ENCODE data around the gene SEH1L. TPM values are rescaled to one million over a fixed set of nuclear protein-coding genes. Genes with fewer than 3 reads are reported as not detected.
"Not testable (repeated sequence)": the region's sequence is repeated elsewhere in the genome, so short reads cannot be mapped to it uniquely, and the experiment has no call there.

The SEH1L gene
- total RNA-seq, 1 donor from 2014 or later = 21.0 TPM

DNA sequence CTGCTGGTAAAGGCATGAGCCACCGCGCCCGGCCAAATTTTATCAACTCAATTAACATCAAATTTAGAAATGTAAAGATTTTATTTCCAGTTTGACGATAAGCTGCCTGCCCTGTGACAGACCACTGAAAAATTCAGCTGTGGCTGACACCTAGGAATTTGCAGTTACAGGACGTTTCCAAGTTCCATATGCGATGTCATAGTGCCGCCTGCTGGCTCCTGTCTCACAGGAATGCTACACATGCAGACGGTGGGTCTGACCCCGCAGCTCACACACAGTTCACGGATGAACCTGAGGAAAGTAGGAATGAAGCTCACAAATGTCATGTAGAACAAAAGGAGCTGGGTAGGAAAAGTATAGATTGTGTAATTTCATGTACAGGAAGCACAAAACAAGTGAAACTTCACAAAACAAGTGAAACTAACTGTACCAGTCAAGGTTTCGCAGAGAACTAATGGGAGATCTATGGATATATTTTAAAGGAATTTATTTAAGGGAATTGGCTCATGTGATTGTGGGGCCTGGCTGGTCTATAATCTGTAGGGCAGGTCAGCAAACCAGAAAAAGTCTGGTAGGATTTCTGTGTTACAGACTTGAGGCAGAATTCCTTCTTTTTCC is 13.2 kb upstream of the SEH1L start:
- peak; percentile 90 for DNase-seq (ENCODE audit: low spot score)
- intact Hi-C loops (cut with DNase I) = loop anchor here (1.0 to 5.0 kb wide), 2 partner anchors 192 to 207 kb away; no protein-coding TSS in a partner anchor

- intact Hi-C loops (cut with DNase I) = no loop called here
- DNase-seq (ENCODE audit: low spot score) = no peak
Observed at GRCh38 chr18:12939162-12939561, 8.6 kb upstream of the SEH1L start.

DNA sequence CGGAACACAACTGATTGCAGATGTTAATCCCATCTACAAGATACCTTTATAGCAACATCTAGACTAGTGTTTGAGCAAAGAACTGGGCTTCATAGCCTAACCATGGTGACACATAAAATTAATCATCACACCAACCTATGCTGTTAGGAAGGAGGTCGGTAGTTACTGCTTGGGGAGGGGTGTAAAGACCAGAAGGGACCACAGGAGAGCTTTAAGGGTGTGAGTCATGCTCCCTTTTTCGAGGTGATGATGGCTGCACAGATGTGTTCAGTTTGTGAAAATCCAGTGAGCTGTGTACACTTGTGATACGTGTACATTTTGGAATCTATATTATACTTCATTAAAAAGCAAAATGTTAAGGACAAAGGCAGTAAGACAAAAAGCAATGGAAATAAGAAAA is 4.6 kb upstream of the SEH1L start:
- DNase-seq (ENCODE audit: low spot score) = no peak
- intact Hi-C loops (cut with DNase I) = loop anchor here (10.0 kb wide), 1 partner anchor 638 kb away; the partner anchor contains the start of gene TUBB6

GRCh38 chr18:12944709-12945108 is 3.1 kb upstream of the SEH1L start:
- intact Hi-C loops (cut with DNase I) = loop anchor here (5.0 to 10.0 kb wide), 2 partner anchors 62 to 640 kb away; partner anchors contain the start of genes PTPN2 and TUBB6
- no peak for DNase-seq (ENCODE audit: low spot score)

GRCh38 chr18:12946549-12947284 is 1.1 kb upstream of the SEH1L start:
- intact Hi-C loops (cut with DNase I) = loop anchor here (2.0 to 10.0 kb wide), 3 partner anchors 64 to 642 kb away; partner anchors contain the start of genes AFG3L2, PTPN2 and TUBB6
- DNase-seq (ENCODE audit: low spot score) = peak; percentile 80

DNA sequence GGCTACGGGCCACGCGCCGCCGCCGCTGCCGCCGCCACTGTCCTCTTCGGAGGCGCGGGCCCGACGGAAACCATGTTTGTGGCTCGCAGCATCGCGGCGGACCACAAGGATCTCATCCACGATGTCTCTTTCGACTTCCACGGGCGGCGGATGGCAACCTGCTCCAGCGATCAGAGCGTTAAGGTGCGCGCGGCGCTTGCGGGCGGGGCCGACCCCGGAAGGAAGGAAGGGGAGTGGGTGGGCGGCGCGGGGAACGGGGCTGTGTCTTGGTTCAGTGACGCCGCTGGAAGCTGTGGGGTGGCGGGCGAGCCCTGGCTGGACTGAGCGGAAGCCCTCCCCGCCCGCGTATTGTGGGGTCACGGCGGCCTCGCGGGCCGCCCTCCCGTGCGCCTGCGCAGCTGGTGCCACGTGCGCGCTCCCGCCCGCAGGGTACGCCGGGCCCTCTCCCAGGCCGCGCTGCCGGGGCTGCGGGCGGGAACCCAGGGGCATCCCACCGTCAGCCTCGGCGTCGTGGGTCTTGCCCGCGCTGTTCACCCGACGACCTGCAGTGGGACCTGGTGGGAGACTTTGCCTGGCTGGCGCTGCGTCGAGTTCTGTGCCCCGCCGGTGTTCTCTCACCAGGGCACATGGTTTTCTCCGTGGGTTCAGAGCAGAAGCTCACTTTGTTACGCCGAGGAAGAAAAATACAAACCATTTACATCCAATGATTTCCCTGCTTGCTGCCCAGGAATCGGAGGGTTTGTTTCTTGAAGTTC is 416 bp downstream of the SEH1L start:
- DNase-seq (ENCODE audit: low spot score) = peak; percentile 97
- intact Hi-C loops (cut with DNase I) = loop anchor here (5.0 to 10.0 kb wide), 2 partner anchors 66 to 643 kb away; partner anchors contain the start of genes PTPN2 and TUBB6

DNA sequence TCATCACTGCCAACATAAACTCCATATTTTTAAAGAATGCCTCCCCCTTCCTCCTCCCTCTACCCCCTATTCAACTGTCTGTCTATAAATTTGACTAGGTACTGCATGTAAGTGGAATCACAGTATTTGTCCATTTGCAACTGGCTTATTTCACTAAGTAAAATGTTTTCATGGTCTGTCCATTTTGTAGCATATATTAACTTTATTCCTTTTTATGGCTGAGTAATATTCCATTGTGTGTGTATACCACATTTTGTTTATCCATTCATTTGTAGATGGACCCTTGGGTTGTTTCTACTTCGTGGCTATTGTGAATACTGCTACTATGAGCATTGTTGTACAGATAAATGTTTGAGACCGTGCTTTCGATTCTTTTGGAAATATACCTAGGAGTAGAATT is 10.7 kb downstream of the SEH1L start:
- intact Hi-C loops (cut with DNase I) = no loop called here

GRCh38 chr18:12960395-12960794 is 12.6 kb downstream of the SEH1L start:
- intact Hi-C loops (cut with DNase I) = no loop called here
- no peak for DNase-seq (ENCODE audit: low spot score)

More for the DNA sequence above, 10.7 kb downstream of the SEH1L start:
- no peak for DNase-seq (ENCODE audit: low spot score)

GRCh38 chr18:12960853-12961397 is 13.1 kb downstream of the SEH1L start:
- no peak for DNase-seq (ENCODE audit: low spot score)
- intact Hi-C loops (cut with DNase I) = no loop called here

DNA sequence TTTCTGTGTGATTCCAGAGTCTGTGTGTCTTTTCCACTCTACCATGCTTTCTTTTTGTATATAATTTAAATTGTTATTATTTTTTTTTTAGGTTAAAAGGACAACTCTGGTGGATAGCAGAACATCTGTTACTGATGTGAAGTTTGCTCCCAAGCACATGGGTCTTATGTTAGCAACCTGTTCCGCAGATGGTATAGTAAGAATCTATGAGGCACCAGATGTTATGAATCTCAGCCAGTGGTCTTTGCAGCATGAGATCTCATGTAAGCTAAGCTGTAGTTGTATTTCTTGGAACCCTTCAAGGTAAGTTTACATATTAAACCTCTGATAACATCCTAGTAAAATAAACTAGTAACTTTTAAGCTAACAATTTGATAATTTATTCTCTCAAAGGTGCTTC is 15.3 kb downstream of the SEH1L start:
- DNase-seq (ENCODE audit: low spot score) = no peak
- intact Hi-C loops (cut with DNase I) = no loop called here

DNA sequence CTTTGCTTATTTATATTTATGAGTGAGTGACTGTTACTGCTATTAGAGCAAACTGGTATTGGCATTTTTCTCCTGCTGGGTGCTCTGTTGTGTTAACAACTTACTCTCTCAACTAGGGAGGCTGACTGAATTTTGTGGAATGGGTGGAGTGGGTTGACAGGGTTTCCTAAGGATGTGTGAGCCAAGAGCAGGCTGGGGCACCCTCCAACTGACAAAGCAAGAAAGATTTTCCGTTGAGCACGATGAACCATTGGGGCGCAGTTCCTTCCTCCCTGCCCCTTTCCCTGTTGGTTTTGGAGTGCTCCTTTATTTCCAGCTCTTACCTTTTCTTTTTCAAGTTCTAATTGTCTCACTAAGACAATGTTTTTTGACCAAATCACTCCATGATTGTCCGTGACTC is 20.3 kb downstream of the SEH1L start:
- DNase-seq (ENCODE audit: low spot score) = no peak
- intact Hi-C loops (cut with DNase I) = no loop called here

DNA sequence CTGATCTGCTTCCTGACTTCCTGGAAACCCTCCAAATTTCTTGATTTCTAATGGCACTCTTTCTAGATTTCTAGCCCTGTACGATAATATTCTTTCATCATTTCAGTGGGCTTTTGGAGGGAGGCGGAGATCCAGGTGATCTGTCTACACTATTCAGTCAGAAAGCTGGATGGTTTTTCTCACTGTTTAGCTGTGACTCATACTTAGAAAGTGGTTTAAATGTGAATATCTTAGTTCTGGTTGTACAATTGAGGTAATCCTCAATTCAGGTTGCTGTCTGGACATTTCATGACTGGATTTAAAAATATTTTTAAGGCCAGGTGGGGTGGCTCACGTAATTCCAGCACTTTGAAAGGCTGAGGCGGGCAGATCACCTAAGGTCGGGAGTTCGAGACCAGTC is 20.8 kb downstream of the SEH1L start:
- intact Hi-C loops (cut with DNase I) = no loop called here
- no peak for DNase-seq (ENCODE audit: low spot score)

DNA sequence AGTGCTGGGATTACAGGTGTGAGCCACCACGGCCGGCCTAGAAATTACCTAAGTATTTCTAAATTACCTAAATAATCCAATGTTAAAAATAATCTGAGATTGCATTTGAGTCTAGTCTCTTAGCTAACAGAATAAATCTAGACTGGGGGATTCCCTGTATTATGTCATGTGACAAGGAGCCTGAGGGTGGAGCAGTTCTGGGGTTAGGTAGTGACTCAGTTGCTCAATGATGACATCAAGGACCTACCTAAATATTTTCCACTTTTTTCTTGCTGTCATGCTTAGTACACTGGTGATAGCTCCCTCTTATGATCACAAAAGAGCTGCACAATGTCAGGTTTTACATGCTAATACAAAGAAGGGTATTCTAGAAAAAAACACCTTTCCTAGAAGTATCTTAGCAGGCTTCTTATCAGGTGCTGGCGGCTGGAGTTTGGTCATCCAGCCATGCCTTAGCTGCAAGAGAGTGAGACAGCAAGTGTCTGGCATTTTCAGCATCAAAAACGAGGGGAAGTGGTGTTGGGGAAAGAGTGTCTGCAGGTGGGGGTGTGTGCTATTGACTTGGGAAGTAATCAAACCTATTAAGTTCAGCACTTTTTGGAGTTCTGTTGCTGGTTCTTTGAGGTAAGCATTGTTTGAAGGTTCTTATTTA is 25.9 kb downstream of the SEH1L start:
- intact Hi-C loops (cut with DNase I) = no loop called here
- DNase-seq (ENCODE audit: low spot score) = no peak

DNA sequence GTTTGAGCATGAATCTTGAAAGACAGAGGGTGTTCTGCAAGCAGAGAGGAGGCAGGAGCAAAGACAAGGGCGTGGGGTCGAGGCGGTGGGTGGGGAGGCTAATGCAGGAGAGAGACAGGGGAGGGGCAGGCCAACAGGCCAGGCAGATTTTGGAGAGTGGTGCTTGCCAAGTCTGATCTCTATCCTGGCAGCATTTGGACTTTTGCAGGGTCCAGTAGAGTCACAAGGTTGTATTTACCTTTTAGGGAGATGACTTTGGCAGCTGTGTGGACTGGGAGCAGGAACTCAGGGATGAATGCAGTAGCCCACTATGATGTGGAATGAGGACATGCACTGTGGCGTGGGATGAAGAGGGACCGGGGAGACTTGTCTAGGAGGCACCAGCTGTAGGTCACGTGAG is 27.7 kb downstream of the SEH1L start:
- intact Hi-C loops (cut with DNase I) = no loop called here
- no peak for DNase-seq (ENCODE audit: low spot score)

- DNase-seq (ENCODE audit: low spot score) = no peak
- intact Hi-C loops (cut with DNase I) = no loop called here
Observed at GRCh38 chr18:12976305-12976704, 28.5 kb downstream of the SEH1L start.

DNA sequence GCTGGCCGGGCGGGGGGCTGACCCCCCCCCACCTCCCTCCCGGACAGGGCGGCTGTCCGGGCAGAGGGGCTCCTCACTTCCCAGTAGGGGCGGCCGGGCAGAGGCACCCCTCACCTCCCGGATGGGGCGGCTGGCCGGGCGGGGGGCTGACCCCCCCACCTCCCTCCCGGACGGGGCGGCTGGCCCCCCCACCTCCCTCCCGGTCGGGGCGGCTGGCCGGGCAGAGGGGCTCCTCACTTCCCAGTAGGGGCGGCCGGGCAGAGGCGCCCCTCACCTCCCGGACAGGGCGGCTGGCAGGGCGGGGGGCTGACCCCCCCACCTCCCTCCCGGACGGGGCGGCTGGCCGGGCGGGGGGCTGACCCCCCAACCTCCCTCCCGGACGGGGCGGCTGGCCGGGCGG is 32.3 kb downstream of the SEH1L start:
- intact Hi-C loops (cut with DNase I); DNase-seq (ENCODE audit: low spot score): not testable (repeated sequence)

- no peak for DNase-seq (ENCODE audit: low spot score)
- intact Hi-C loops (cut with DNase I) = loop anchor here (5.0 kb wide), 1 partner anchor 107 kb away; the partner anchor contains the start of gene PTPN2
Observed at GRCh38 chr18:12989397-12990122, 41.7 kb downstream of the SEH1L start.

DNA sequence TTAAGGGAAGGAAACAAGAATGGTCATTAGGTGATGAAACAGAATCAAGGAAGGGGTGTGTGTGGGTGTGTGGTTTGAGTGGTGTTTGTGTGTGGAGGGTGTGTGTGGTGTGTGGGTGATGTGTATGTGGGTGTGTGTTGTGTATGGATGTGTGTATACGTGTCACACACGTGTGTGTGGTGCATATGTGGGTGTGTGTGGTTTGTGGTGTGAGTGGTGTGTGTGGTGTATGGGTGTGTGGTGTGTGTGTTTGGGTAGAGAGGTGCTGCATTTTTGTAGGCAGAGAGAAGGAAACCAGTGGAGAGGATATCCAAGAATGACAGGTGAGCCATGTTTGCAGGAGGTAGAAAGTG is 42.3 kb downstream of the SEH1L start:
- intact Hi-C loops (cut with DNase I) = loop anchor here (5.0 kb wide), 1 partner anchor 108 kb away; the partner anchor contains the start of gene PTPN2
- DNase-seq (ENCODE audit: low spot score) = no peak

DNA sequence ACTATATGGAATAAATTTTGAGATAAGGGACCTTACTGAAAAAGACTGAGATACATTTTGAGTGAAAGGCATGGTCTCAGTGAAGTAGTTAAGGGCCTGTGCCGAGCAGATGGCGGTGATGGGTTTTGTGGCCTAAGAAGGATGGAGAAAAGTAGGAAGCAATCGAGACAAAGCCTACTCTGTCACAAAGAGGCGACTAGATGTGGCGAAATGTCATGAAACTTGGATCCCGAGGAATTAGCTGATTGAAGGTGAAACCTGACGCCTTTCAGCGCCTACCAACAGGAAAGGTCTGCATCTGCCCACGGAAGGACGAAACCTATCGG is 42.8 kb downstream of the SEH1L start:
- intact Hi-C loops (cut with DNase I) = loop anchor here (5.0 kb wide), 1 partner anchor 108 kb away; the partner anchor contains the start of gene PTPN2
- no peak for DNase-seq (ENCODE audit: low spot score)

Measured in cardiac septum (tissue), 1 donor.